ENCODE data around the gene STX16. TPM values are rescaled to one million over a fixed set of nuclear protein-coding genes. Genes with fewer than 3 reads are reported as not detected.
"Not testable (repeated sequence)": the region's sequence is repeated elsewhere in the genome, so short reads cannot be mapped to it uniquely, and the experiment has no call there.

STX16 gene
- total RNA-seq, 4 donors from 2014 or later: 52.3 to 146 (median 77.0) TPM

DNA sequence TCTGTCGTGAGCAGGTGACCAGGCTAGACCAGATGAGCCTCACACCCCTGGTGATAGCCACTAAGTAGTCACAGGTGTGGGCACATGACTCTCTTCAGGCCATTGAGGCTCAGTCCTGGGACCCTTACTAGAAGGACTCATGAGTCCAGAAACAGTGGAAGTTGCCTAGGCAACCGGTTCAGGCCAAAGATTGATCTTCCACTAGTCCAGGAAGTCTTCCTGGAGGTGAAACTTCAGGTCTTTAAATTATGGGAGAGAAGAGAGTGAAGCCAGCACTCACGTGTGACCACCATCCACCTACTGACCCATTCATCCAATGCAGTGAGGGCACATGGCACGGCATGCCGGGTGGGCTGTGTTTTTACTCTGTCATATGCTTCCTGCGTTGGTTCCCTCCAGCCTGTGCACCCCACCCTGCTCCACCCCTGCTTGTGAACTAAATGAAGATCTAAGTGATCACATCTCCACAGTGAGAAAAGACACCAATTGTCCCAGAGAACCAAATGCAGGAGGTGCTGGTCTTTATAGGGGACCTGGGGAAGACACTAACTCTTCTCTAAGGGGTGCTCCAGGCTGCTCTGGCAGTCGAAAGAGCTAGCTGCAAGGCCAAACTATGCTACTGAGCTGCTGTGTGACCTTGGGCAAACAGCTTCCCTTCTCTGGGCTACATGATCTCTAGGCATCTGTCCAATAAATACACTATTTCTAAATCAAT, 12.5 kb upstream of the STX16 start:
- Histone ChIP-seq H3K27ac (no peak overlapping the region), H3K9me3 (no peaks in the 10 kb centered on the region), H3K4me1 (peaks cover 5 to 10% (median 7%) of the 10 kb centered on the region in 4 donors), H3K4me3 (no peak overlapping the region), H3K36me3 (no peaks in the 10 kb centered on the region), H3K27me3 (no peaks in the 10 kb centered on the region)
- WGBS, 2 donors (ENCODE audit: low coverage in 1 of 2): 82 to 84% methylated on average over 5 to 7 of the region's 7 CpGs
- intact Hi-C loops (cut with DNase I; ENCODE audit: low total_unique reads) (no loop called here), in situ Hi-C loops (cut with MboI; ENCODE audit: low pct_ligation_motif_present in 1 of 4, low pct_unique_long_range_greater_than_20kb in 1 of 4, low sequenced_read_pairs in 3 of 4) (no loop called here)
- TF ChIP-seq EP300 (IDR thresholded peaks at IDR 0.05; ENCODE audit: low read depth) (no peak), POLR2AphosphoS5 (IDR thresholded peaks at IDR 0.05) (no peak), POLR2A (IDR thresholded peaks at IDR 0.05) (no peak)
- TF ChIP-seq, protein P1, sequence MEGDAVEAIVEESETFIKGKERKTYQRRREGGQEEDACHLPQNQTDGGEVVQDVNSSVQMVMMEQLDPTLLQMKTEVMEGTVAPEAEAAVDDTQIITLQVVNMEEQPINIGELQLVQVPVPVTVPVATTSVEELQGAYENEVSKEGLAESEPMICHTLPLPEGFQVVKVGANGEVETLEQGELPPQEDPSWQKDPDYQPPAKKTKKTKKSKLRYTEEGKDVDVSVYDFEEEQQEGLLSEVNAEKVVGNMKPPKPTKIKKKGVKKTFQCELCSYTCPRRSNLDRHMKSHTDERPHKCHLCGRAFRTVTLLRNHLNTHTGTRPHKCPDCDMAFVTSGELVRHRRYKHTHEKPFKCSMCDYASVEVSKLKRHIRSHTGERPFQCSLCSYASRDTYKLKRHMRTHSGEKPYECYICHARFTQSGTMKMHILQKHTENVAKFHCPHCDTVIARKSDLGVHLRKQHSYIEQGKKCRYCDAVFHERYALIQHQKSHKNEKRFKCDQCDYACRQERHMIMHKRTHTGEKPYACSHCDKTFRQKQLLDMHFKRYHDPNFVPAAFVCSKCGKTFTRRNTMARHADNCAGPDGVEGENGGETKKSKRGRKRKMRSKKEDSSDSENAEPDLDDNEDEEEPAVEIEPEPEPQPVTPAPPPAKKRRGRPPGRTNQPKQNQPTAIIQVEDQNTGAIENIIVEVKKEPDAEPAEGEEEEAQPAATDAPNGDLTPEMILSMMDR (IDR thresholded peaks at IDR 0.05): no peak
- DNase-seq: no peak

DNA sequence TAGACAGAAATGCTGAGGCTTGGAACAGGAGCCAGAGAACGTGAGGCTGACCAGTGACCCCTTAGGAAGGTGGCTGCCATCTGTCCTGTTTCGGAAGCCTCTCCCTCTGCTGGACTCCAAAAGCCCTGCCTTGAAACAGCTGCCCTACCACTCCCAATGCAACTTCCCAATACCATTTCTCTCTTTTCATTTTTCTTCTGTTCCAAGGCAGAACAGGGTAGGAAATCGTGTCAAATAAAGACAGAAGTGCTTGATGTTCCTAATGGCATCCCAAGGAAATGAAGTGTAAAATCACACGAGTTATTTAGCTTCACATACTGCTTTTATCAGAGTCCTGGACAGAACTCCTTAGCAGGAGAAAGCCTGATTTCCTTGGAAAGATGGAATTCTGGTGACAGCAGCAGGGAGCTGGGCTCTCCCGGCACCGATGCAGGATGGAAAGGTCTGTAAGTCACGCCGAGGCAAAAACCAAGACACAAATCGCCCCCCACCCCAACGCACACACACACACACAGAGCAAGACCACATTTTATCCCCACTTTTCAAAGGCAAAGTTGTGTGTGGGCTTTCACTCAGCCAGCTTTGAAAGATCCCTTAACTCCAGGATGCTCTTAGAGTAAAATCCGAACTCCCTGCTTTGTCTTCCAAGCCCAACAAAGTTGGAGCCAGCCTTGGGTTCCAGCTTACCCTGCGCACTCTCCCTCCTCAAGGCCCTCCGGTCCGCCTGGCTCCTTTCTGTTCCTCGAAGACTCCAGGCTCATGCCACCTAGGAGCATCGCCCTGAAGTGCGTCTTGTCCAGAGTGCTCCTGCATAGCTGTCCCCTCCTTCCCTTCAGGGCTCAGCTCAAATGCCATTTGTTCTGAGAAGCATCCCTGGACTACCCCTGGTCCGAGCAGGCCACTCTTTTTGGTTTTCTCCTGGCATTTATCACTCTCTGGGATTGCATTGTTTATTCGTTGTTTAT, 11.6 kb upstream of the STX16 start:
- TF ChIP-seq POLR2A (IDR thresholded peaks at IDR 0.05) (no peak), EP300 (IDR thresholded peaks at IDR 0.05; ENCODE audit: low read depth) (no peak), POLR2AphosphoS5 (IDR thresholded peaks at IDR 0.05) (no peak)
- TF ChIP-seq, protein P1 (IDR thresholded peaks at IDR 0.05): no peak
- Histone ChIP-seq H3K27ac (no peak overlapping the region), H3K36me3 (no peaks in the 10 kb centered on the region), H3K4me1 (peaks cover 1 to 7% (median 3%) of the 10 kb centered on the region in 4 donors), H3K27me3 (no peaks in the 10 kb centered on the region), H3K9me3 (no peaks in the 10 kb centered on the region), H3K4me3 (no peak overlapping the region)
- in situ Hi-C loops (cut with MboI; ENCODE audit: low pct_ligation_motif_present in 1 of 4, low pct_unique_long_range_greater_than_20kb in 1 of 4, low sequenced_read_pairs in 3 of 4): no loop called here
- 82 to 100% methylated on average over 2 to 19 of the region's 19 CpGs for WGBS, 2 donors (ENCODE audit: low coverage in 1 of 2)
- intact Hi-C loops (cut with DNase I; ENCODE audit: low total_unique reads): no loop called here
- no peak for DNase-seq

GRCh38 chr20:58640446-58640845, 10.6 kb upstream of the STX16 start:
- no peak overlapping the region for H3K27ac ChIP-seq
- H3K9me3 ChIP-seq: no peaks in the 10 kb centered on the region
- no peaks in the 10 kb centered on the region for H3K27me3 ChIP-seq
- DNase-seq: no peak
- H3K4me3 ChIP-seq: no peak overlapping the region
- TF ChIP-seq EP300 (IDR thresholded peaks at IDR 0.05; ENCODE audit: low read depth): no peak
- TF ChIP-seq POLR2AphosphoS5 (IDR thresholded peaks at IDR 0.05): no peak
- TF ChIP-seq, protein P1 (IDR thresholded peaks at IDR 0.05): no peak
- in situ Hi-C loops (cut with MboI; ENCODE audit: low pct_ligation_motif_present in 1 of 4, low pct_unique_long_range_greater_than_20kb in 1 of 4, low sequenced_read_pairs in 3 of 4) (no loop called here), intact Hi-C loops (cut with DNase I; ENCODE audit: low total_unique reads) (no loop called here)
- H3K4me1 ChIP-seq: no peaks in the 10 kb centered on the region
- no peaks in the 10 kb centered on the region for H3K36me3 ChIP-seq
- 73 to 83% methylated on average over 6 to 9 of the region's 9 CpGs for WGBS, 2 donors (ENCODE audit: low coverage in 1 of 2)

GRCh38 chr20:58642441-58642840, 8.6 kb upstream of the STX16 start:
- DNase-seq: no peak
- in situ Hi-C loops (cut with MboI; ENCODE audit: low pct_ligation_motif_present in 1 of 4, low pct_unique_long_range_greater_than_20kb in 1 of 4, low sequenced_read_pairs in 3 of 4): no loop called here

DNA sequence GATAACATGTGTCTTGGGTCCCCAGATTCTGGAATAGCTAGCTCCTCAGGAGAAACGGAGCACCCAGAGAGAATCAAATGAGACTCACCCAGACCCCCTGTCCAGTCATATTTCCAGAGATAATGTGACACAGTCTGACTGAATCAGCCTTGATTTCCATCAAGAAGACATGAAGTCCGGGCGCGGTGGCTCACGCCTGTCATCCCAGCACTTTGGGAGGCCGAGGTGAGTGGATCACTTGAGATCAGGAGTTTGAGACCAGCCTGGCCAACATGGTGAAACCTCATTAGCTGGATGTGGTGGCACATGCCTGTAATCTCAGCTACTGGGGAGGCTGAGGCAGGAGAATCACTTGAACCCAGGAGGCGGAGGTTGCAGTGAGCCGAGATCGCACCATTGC, 8.2 kb upstream of the STX16 start:
- H3K9me3 ChIP-seq; H3K36me3 ChIP-seq; H3K4me1 ChIP-seq; H3K4me3 ChIP-seq; DNase-seq; H3K27me3 ChIP-seq; in situ Hi-C loops (cut with MboI; ENCODE audit: low pct_ligation_motif_present in 1 of 4, low pct_unique_long_range_greater_than_20kb in 1 of 4, low sequenced_read_pairs in 3 of 4); intact Hi-C loops (cut with DNase I; ENCODE audit: low total_unique reads); H3K27ac ChIP-seq: not testable (repeated sequence)
- 80 to 88% methylated on average over 1 to 9 of the region's 9 CpGs for WGBS, 2 donors (ENCODE audit: low coverage in 1 of 2)

More at GRCh38 chr20:58642441-58642840, 8.6 kb upstream of the STX16 start:
- TF ChIP-seq EP300 (IDR thresholded peaks at IDR 0.05; ENCODE audit: low read depth) (no peak), POLR2AphosphoS5 (IDR thresholded peaks at IDR 0.05) (no peak), POLR2A (IDR thresholded peaks at IDR 0.05) (no peak)
- TF ChIP-seq, protein P1 (IDR thresholded peaks at IDR 0.05): no peak
- Histone ChIP-seq H3K4me1 (peaks cover 0 to 3% (median under 1%) of the 10 kb centered on the region in 4 donors), H3K9me3 (no peaks in the 10 kb centered on the region), H3K36me3 (no peaks in the 10 kb centered on the region), H3K27me3 (no peaks in the 10 kb centered on the region), H3K27ac (no peak overlapping the region), H3K4me3 (no peak overlapping the region)
- intact Hi-C loops (cut with DNase I; ENCODE audit: low total_unique reads): no loop called here
- WGBS, 2 donors (ENCODE audit: low coverage in 1 of 2): 86 to 88% methylated on average over 4 to 9 of the region's 9 CpGs
